Peyer's patch (tissue), 4 donors: ENCODE data around the gene CSNK2B.

Experiments used
- POLR2A ChIP-seq, 2 donors: fragments of 450-650 bp; IDR thresholded peaks; one replicate each; pipeline ENCODE4 v1.5.1; 2017; ENCODE audit warnings: antibody characterized with exemption in 2 of 2, mild to moderate bottlenecking in 2 of 2, moderate library complexity in 2 of 2
- TF ChIP-seq, protein P1 (sequence below), 6 experiments: fragments of 450-650 bp in 4 of 6; fragments of 200-600 bp in 2 of 6; sonication (generic) in 1 of 6; IDR thresholded peaks; one replicate each; pipeline ENCODE4 v1.5.1; 2017 to 2019; ENCODE audit warnings: antibody characterized with exemption in 6 of 6, mild to moderate bottlenecking in 3 of 6, moderate library complexity in 1 of 6

DNA sequence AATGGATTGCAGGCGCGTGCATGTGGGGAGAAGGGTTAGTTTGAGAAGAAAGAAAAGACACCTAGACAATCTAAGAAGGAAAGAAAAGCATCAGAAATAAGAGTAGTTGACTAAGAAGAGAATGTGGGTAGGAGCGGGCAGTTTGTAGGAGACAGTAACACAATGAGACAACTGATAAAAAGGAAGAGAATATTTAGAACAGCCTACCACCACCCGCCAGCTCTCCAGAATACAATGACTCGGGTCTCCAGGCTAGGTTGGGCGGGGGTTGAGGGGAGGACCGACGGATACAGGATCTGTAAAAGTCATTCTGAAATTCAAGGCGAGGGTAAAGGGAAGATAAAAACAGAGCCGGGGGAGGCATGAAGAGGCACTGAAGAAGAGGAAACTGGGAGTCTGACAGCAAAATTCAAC lies 36.5 kb downstream of the CSNK2B start:
- TF ChIP-seq, protein P1, sequence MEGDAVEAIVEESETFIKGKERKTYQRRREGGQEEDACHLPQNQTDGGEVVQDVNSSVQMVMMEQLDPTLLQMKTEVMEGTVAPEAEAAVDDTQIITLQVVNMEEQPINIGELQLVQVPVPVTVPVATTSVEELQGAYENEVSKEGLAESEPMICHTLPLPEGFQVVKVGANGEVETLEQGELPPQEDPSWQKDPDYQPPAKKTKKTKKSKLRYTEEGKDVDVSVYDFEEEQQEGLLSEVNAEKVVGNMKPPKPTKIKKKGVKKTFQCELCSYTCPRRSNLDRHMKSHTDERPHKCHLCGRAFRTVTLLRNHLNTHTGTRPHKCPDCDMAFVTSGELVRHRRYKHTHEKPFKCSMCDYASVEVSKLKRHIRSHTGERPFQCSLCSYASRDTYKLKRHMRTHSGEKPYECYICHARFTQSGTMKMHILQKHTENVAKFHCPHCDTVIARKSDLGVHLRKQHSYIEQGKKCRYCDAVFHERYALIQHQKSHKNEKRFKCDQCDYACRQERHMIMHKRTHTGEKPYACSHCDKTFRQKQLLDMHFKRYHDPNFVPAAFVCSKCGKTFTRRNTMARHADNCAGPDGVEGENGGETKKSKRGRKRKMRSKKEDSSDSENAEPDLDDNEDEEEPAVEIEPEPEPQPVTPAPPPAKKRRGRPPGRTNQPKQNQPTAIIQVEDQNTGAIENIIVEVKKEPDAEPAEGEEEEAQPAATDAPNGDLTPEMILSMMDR (IDR thresholded peaks at IDR 0.05) = no peak
- no peak for TF ChIP-seq POLR2A (IDR thresholded peaks at IDR 0.05)
